Loucy (cell line): Measurements from ENCODE around the gene DYNC1H1.
"Not testable (repeated sequence)": the region's sequence is repeated elsewhere in the genome, so short reads cannot be mapped to it uniquely, and the experiment has no call there.

Experiments used
- H2AFZ ChIP-seq: fragments of 200-600 bp; sonication (generic); 2 replicates; pipeline ENCODE4 v1.6.0; 2016; ENCODE audit warnings: antibody characterized with exemption, mild to moderate bottlenecking, low read length, moderate library complexity
- H3F3A ChIP-seq: fragments of 200-600 bp; 2 replicates; pipeline ENCODE4 v1.6.0; 2016; ENCODE audit warnings: antibody characterized with exemption, low read depth, mild to moderate bottlenecking
- H3K27me3 ChIP-seq: fragments of 200-600 bp; sonication (generic); 2 replicates; pipeline ENCODE4 v1.6.1; 2014; ENCODE audit warnings: low read length, mild to moderate bottlenecking; ENCODE audit not compliant: insufficient read depth, poor library complexity, severe bottlenecking
- H3K36me3 ChIP-seq: fragments of 200-600 bp; sonication (generic); 2 replicates; pipeline ENCODE4 v1.6.1; 2016; ENCODE audit warnings: low read length; ENCODE audit not compliant: insufficient read depth
- H3K4me1 ChIP-seq: fragments of 200-600 bp; sonication (generic); 2 replicates; pipeline ENCODE4 v1.5.1; 2014; ENCODE audit warnings: low read length, mild to moderate bottlenecking; ENCODE audit not compliant: insufficient read depth, poor library complexity, severe bottlenecking
- H3K4me2 ChIP-seq: fragments of 200-600 bp; sonication (generic); 2 replicates; pipeline ENCODE4 v1.6.0; 2014; ENCODE audit warnings: antibody characterized with exemption, low read length, low read depth, mild to moderate bottlenecking; ENCODE audit not compliant: poor library complexity, severe bottlenecking
- H3K4me3 ChIP-seq: fragments of 200-600 bp; sonication (generic); 2 replicates; pipeline ENCODE4 v1.5.1; 2014; ENCODE audit warnings: low read length, mild to moderate bottlenecking, mixed read lengths; ENCODE audit not compliant: poor library complexity, severe bottlenecking
- H3K79me2 ChIP-seq: fragments of 200-600 bp; sonication (generic); 2 replicates; pipeline ENCODE4 v1.6.1; 2014; ENCODE audit warnings: low read length; ENCODE audit not compliant: insufficient read depth
- H3K9ac ChIP-seq: fragments of 200-600 bp; sonication (generic); 2 replicates; pipeline ENCODE4 v1.6.0; 2014; ENCODE audit warnings: mild to moderate bottlenecking, low read depth, low read length, moderate library complexity; ENCODE audit not compliant: poor library complexity, severe bottlenecking
- H3K9me2 ChIP-seq: fragments of 200-600 bp; sonication (generic); replicated peaks from 2 replicates; pipeline ENCODE4 v1.6.1; 2016; ENCODE audit warnings: low read depth, low read length, mixed read lengths
- H3K9me3 ChIP-seq: fragments of 200-600 bp; sonication (generic); 2 replicates; pipeline ENCODE4 v1.6.1; 2014; ENCODE audit warnings: mild to moderate bottlenecking, antibody characterized with exemption, low read length, low read depth; ENCODE audit not compliant: insufficient read depth
- H4K20me1 ChIP-seq: fragments of 200-600 bp; sonication (generic); 2 replicates; pipeline ENCODE4 v1.6.0; 2014; ENCODE audit warnings: antibody characterized with exemption, low read length, mild to moderate bottlenecking; ENCODE audit not compliant: insufficient read depth, poor library complexity, severe bottlenecking
- CTCF ChIP-seq: fragments of 200-600 bp; sonication (generic); conservative IDR thresholded peaks from 2 replicates; pipeline ENCODE4 v1.5.1; 2014; ENCODE audit warnings: mild to moderate bottlenecking, antibody characterized with exemption, low read length
- EZH2phosphoT487 ChIP-seq: fragments of 200-600 bp; IDR thresholded peaks from 2 replicates; pipeline ENCODE4 v1.6.1; 2018; ENCODE audit warnings: antibody characterized with exemption, mild to moderate bottlenecking, moderate library complexity, borderline replicate concordance

Gene DYNC1H1

GRCh38 chr14:101968186-101968585 lies 3.8 kb downstream of the DYNC1H1 start:
- Histone ChIP-seq H3K9me2 (no peaks in the 10 kb centered on the region), H3K4me1 (peaks cover 50% of the 10 kb centered on the region), H3K36me3 (peaks cover 10% of the 10 kb centered on the region; the same call in 1 of the 2 replicates), H2AFZ (no peak overlapping the region), H3K9ac (peak overlapping the region; percentile 96), H3K79me2 (peaks cover 88% of the 10 kb centered on the region), H4K20me1 (peaks cover 79% of the 10 kb centered on the region), H3F3A (no peaks in the 10 kb centered on the region), H3K4me2 (peak overlapping the region; percentile 77), H3K4me3 (peak overlapping the region; percentile 87), H3K9me3 (no peaks in the 10 kb centered on the region), H3K27me3 (peaks cover 4% of the 10 kb centered on the region)
- TF ChIP-seq CTCF (no peak), EZH2phosphoT487 (no peak)

- H3K4me2 ChIP-seq, result peak overlapping the region; percentile 30
- H4K20me1 ChIP-seq, result peaks cover 92% of the 10 kb centered on the region
- peaks cover 100% of the 10 kb centered on the region for H3K79me2 ChIP-seq
- no peaks in the 10 kb centered on the region for H3K9me2 ChIP-seq
- peaks cover 10% of the 10 kb centered on the region; the same call in 1 of the 2 replicates for H3K36me3 ChIP-seq
- H3F3A ChIP-seq, result no peaks in the 10 kb centered on the region
- H3K9me3 ChIP-seq, result no peaks in the 10 kb centered on the region
- peaks cover 4% of the 10 kb centered on the region for H3K27me3 ChIP-seq
- peak overlapping the region; percentile 22 for H3K9ac ChIP-seq
- TF ChIP-seq CTCF, result no peak
- no peak for TF ChIP-seq EZH2phosphoT487
- H3K4me1 ChIP-seq, result peaks cover 44% of the 10 kb centered on the region
- H2AFZ ChIP-seq, result no peak overlapping the region
- peak overlapping the region; percentile 14 for H3K4me3 ChIP-seq
Observed at GRCh38 chr14:101969481-101969880, 5.1 kb downstream of the DYNC1H1 start.

GRCh38 chr14:101970830-101971400 lies 6.5 kb downstream of the DYNC1H1 start:
- no peak overlapping the region for H3K9ac ChIP-seq
- no peaks in the 10 kb centered on the region for H3K27me3 ChIP-seq
- peaks cover 20% of the 10 kb centered on the region; the same call in 1 of the 2 replicates for H3K36me3 ChIP-seq
- H3K4me3 ChIP-seq, result no peak overlapping the region
- peak overlapping the region; percentile 53 for H3K4me2 ChIP-seq
- no peaks in the 10 kb centered on the region for H3K9me2 ChIP-seq
- peaks cover 96% of the 10 kb centered on the region for H3K79me2 ChIP-seq
- TF ChIP-seq CTCF, result no peak
- TF ChIP-seq EZH2phosphoT487, result no peak
- H3F3A ChIP-seq, result no peaks in the 10 kb centered on the region
- peaks cover 44% of the 10 kb centered on the region for H3K4me1 ChIP-seq
- H4K20me1 ChIP-seq, result peaks cover 93% of the 10 kb centered on the region
- H3K9me3 ChIP-seq, result no peaks in the 10 kb centered on the region
- H2AFZ ChIP-seq, result no peak overlapping the region

- not testable (repeated sequence) for H3K9ac ChIP-seq
Observed at GRCh38 chr14:101971458-101971857, 7.1 kb downstream of the DYNC1H1 start.

More at GRCh38 chr14:101971458-101971857, 7.1 kb downstream of the DYNC1H1 start:
- Histone ChIP-seq H4K20me1 (peaks cover 88% of the 10 kb centered on the region), H3K4me2 (peak overlapping the region; percentile 53), H3K4me1 (peaks cover 38% of the 10 kb centered on the region), H3K36me3 (peaks cover 22% of the 10 kb centered on the region; the same call in 1 of the 2 replicates), H3K79me2 (peaks cover 90% of the 10 kb centered on the region)
- H2AFZ ChIP-seq, H3F3A ChIP-seq, H3K4me3 ChIP-seq, H3K9me2 ChIP-seq, H3K9me3 ChIP-seq, H3K27me3 ChIP-seq: not testable (repeated sequence)
